Natural killer cell (primary cell): ENCODE results near the gene CCDC97. TPM values are rescaled to one million over a fixed set of nuclear protein-coding genes. Genes with fewer than 3 reads are reported as not detected.

Experiments used
- ATAC-seq, 3 donors: fragments of 150-1000 bp in 2 of 3; fragments of 200-7000 bp in 1 of 3; cut with Tn5 transposase; 1 replicate in 1 of 3; 2 replicates in 2 of 3; pipeline ENCODE4 v1.10.0; 2021; ENCODE audit warnings: mild to moderate bottlenecking in 2 of 3, moderate library complexity in 2 of 3
- DNase-seq, 2 donors: peaks; one replicate each; pipeline versions ENCODE4 v3.0.0 to v3.0.0-alpha.2; 2013 to 2021; ENCODE audit warnings: mixed read lengths in 1 of 2
- H3K27ac ChIP-seq: one replicate; pipeline ENCODE4 v1.5.1; 2013; ENCODE audit warnings: mild to moderate bottlenecking, low read length
- H3K27me3 ChIP-seq: one replicate; pipeline ENCODE4 v1.6.1; 2013; ENCODE audit warnings: low read length; ENCODE audit not compliant: control insufficient read depth, insufficient read depth
- H3K36me3 ChIP-seq: one replicate; pipeline ENCODE4 v1.6.1; 2013; ENCODE audit warnings: low read length; ENCODE audit not compliant: control insufficient read depth, insufficient read depth
- H3K4me1 ChIP-seq: one replicate; pipeline ENCODE4 v1.6.1; 2013; ENCODE audit warnings: low read length; ENCODE audit not compliant: control insufficient read depth, insufficient read depth
- H3K4me3 ChIP-seq: one replicate; pipeline ENCODE4 v1.5.1; 2013; ENCODE audit warnings: low read length
- H3K9me3 ChIP-seq: one replicate; pipeline ENCODE4 v1.6.1; 2013; ENCODE audit warnings: low read length; ENCODE audit not compliant: control insufficient read depth, insufficient read depth
- H3K27ac Mint-ChIP-seq, 2 donors: one replicate each; pipeline ENCODE4 v1.8.0; 2022; ENCODE audit warnings: mild to moderate bottlenecking in 2 of 2, mixed read lengths in 2 of 2, moderate library complexity in 1 of 2
- H3K27me3 Mint-ChIP-seq, 2 donors: one replicate each; pipeline ENCODE4 v1.8.0; 2022; ENCODE audit warnings: low read depth in 2 of 2, mixed read lengths in 2 of 2
- H3K36me3 Mint-ChIP-seq: one replicate; pipeline ENCODE4 v1.8.0; 2022; ENCODE audit warnings: mixed read lengths
- H3K4me1 Mint-ChIP-seq, 2 donors: one replicate each; pipeline ENCODE4 v1.8.0; 2022; ENCODE audit warnings: mixed read lengths in 2 of 2
- H3K4me3 Mint-ChIP-seq: one replicate; pipeline ENCODE4 v1.8.0; 2022; ENCODE audit warnings: mild to moderate bottlenecking, moderate library complexity, mixed read lengths
- H3K9me3 Mint-ChIP-seq, 2 donors: one replicate each; pipeline ENCODE4 v1.8.0; 2022; ENCODE audit warnings: mixed read lengths in 2 of 2
- WGBS: methylation state at CpG from one replicate; pipeline ENCODE4 v1.1.7; 2013; ENCODE audit warnings: missing lambda C conversion rate; ENCODE audit not compliant: insufficient coverage; 5-methylcytosine and 5-hydroxymethylcytosine counted together
- intact Hi-C: fragments of 100-400 bp; cut with micrococcal nuclease; formaldehyde crosslinking; loops from one replicate; pipeline ENCODE4 v1.14.2; 2022
- total RNA-seq, 4 donors: library from RNA; stranded (reverse); fragments of 120-200 nt in 1 of 4; gene quantifications; one replicate each; pipeline versions ENCODE4 v1.2.3 to v1.2.4, GENCODE V29; 2013 to 2022
- TF ChIP-seq, protein P1 (sequence below): fragments of 200-600 bp; IDR thresholded peaks from one replicate; pipeline ENCODE4 v1.8.0; 2022; ENCODE audit warnings: antibody characterized with exemption

Gene CCDC97
- total RNA-seq, 3 donors from 2014 or later (not counting 1 experiment from before 2014, with no cell fraction given), result 41.1 to 44.3 (median 44.0) TPM

GRCh38 chr19:41302624-41303351, 7.2 kb upstream of the CCDC97 start:
- no peaks in the 10 kb centered on the region for H3K27me3 ChIP-seq
- H3K27ac ChIP-seq, result peak overlapping the region; percentile 97
- Mint-ChIP-seq H3K27me3 (no peaks in the 10 kb centered on the region), H3K27ac (peak overlapping the region; percentile 91 to 94), H3K4me3 (peak overlapping the region; percentile 86), H3K9me3 (no peaks in the 10 kb centered on the region), H3K36me3 (peaks cover 5% of the 10 kb centered on the region), H3K4me1 (peaks cover 87 to 92% of the 10 kb centered on the region in 2 donors)
- peaks cover 95% of the 10 kb centered on the region for H3K4me1 ChIP-seq
- H3K36me3 ChIP-seq, result peaks cover 67% of the 10 kb centered on the region
- DNase-seq (peak; percentile 85 to 86), ATAC-seq (peak; percentile 59 to 81 (median 79))
- TF ChIP-seq, protein P1, sequence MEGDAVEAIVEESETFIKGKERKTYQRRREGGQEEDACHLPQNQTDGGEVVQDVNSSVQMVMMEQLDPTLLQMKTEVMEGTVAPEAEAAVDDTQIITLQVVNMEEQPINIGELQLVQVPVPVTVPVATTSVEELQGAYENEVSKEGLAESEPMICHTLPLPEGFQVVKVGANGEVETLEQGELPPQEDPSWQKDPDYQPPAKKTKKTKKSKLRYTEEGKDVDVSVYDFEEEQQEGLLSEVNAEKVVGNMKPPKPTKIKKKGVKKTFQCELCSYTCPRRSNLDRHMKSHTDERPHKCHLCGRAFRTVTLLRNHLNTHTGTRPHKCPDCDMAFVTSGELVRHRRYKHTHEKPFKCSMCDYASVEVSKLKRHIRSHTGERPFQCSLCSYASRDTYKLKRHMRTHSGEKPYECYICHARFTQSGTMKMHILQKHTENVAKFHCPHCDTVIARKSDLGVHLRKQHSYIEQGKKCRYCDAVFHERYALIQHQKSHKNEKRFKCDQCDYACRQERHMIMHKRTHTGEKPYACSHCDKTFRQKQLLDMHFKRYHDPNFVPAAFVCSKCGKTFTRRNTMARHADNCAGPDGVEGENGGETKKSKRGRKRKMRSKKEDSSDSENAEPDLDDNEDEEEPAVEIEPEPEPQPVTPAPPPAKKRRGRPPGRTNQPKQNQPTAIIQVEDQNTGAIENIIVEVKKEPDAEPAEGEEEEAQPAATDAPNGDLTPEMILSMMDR, result no peak
- 28% methylated on average over 21 of the region's 21 CpGs for WGBS
- H3K4me3 ChIP-seq, result peak overlapping the region; percentile 23
- intact Hi-C loops, result loop anchor here (1.0 to 10.0 kb wide), 3 partner anchors 39 to 478 kb away; no protein-coding TSS in a partner anchor
- H3K9me3 ChIP-seq, result no peaks in the 10 kb centered on the region

GRCh38 chr19:41303954-41304353, 6.0 kb upstream of the CCDC97 start:
- H3K9me3 ChIP-seq, result no peaks in the 10 kb centered on the region
- no peak for ATAC-seq
- no peak overlapping the region for H3K4me3 ChIP-seq
- H3K4me1 ChIP-seq, result peaks cover 95% of the 10 kb centered on the region
- no peaks in the 10 kb centered on the region for H3K27me3 ChIP-seq
- peaks cover 86 to 91% of the 10 kb centered on the region in 2 donors for H3K4me1 Mint-ChIP-seq
- H3K36me3 Mint-ChIP-seq, result peaks cover 5% of the 10 kb centered on the region
- no peaks in the 10 kb centered on the region for H3K9me3 Mint-ChIP-seq
- H3K27ac ChIP-seq, result peak overlapping the region; percentile 97
- WGBS, result 65% methylated on average over 12 of the region's 14 CpGs
- peak overlapping the region; percentile 91 to 94 for H3K27ac Mint-ChIP-seq
- intact Hi-C loops, result loop anchor here (2.0 to 10.0 kb wide), 2 partner anchors 183 to 479 kb away; no protein-coding TSS in a partner anchor
- peak overlapping the region; percentile 86 for H3K4me3 Mint-ChIP-seq
- TF ChIP-seq, protein P1, result no peak
- H3K36me3 ChIP-seq, result peaks cover 62% of the 10 kb centered on the region
- H3K27me3 Mint-ChIP-seq, result no peaks in the 10 kb centered on the region
- peak; percentile 48 to 62 for DNase-seq

DNA sequence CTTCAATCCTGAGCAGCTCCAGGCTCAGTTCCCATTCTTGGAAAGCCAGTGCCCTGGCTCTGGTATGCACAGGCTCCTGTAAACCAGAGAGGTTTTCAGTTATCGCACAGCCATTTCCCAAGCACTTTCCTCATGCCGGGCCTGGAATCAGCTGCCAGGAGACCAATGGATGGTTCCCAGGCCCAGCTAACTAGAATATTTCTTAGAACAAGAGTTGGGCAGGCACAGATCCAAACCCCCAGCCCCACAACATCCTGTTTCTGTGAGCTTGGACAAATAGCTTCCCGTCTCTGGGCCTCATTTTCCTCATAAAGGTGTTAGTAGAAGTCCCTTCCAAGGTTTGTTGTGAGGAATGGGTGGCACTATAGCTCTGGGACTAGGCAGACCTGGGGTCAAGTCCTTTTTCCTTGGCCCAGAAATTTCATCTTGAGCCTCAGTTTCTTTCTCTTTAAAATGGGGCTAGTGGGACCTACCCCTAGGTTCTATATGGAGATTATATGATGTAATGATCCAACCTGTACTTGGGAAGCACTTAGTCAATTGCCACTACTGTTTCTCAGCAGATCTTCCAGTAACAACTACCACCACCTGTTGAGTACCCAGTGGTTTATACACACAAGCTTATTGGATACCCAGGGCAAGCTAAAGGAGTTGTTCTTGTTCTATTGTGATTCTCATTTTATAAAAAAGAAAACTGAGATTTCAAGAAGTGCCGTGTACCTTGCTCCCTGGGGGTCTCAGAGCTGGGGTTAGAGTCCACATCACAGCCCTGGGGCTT, 5.1 kb upstream of the CCDC97 start:
- H3K27me3 ChIP-seq, result no peaks in the 10 kb centered on the region
- intact Hi-C loops, result loop anchor here (5.0 to 10.0 kb wide), 2 partner anchors 47 to 480 kb away; partner anchors contain the start of gene TGFB1
- Mint-ChIP-seq H3K27me3 (no peaks in the 10 kb centered on the region), H3K4me3 (peak overlapping the region; percentile 53), H3K4me1 (peaks cover 86 to 87% of the 10 kb centered on the region in 2 donors), H3K9me3 (no peaks in the 10 kb centered on the region), H3K27ac (peak overlapping the region; percentile 91 to 94), H3K36me3 (peaks cover 5% of the 10 kb centered on the region)
- H3K4me1 ChIP-seq, result peaks cover 94% of the 10 kb centered on the region
- no peak for DNase-seq
- TF ChIP-seq, protein P1, result no peak
- no peak overlapping the region for H3K4me3 ChIP-seq
- ATAC-seq, result no peak
- peak overlapping the region; percentile 97 for H3K27ac ChIP-seq
- 94% methylated on average over 4 of the region's 4 CpGs for WGBS
- H3K9me3 ChIP-seq, result no peaks in the 10 kb centered on the region
- peaks cover 54% of the 10 kb centered on the region for H3K36me3 ChIP-seq
